ENCODE results near the gene CAMK2D. TPM values are rescaled to one million over a fixed set of nuclear protein-coding genes. Genes with fewer than 3 reads are reported as not detected.

Gene CAMK2D
- total and polyA plus RNA-seq, 4 experiments from 2014 or later: 15.5 to 36.4 (median 24.0) TPM

DNA sequence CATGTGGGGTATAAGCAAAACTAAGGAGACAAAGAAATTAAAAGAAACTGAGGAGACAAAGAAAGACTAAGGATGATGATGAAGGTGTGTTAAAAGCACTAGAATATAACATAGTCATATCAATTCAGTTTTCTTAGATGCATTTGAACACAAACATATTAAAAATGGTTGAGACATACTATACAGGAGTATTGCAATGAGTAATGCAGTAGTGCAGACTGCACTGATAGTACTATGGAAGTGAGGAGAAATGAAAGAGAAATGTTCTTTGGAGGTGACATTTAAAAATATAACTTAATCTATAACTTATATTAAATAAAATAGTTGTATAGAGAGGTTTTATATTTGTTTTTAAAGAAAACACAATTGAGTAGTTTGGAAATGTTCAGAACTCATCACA lies 279.2 kb downstream of the CAMK2D start:
- Mint-ChIP-seq H3K9me3 (peaks cover 0 to 7% (median 3%) of the 10 kb centered on the region in 8 donors), H3K4me1 (peaks cover 0 to 1% (median 0%) of the 10 kb centered on the region in 4 donors), H3K36me3 (peaks cover 45 to 58% of the 10 kb centered on the region in 2 donors), H3K27ac (peak overlapping the region in 1 of 7 donors; percentile 38), H3K27me3 (no peaks in the 10 kb centered on the region), H3K4me3 (no peak overlapping the region)
- intact Hi-C loops (cut with micrococcal nuclease): no loop called here
- H3K4me3 ChIP-seq (ENCODE audit: low read length in 2 of 2): no peak overlapping the region
- DNase-seq: no peak
- H3K27me3 ChIP-seq (ENCODE audit: insufficient read depth, low read length): no peaks in the 10 kb centered on the region
- H3K27ac ChIP-seq (ENCODE audit: low read depth, low read length): no peak overlapping the region
- H3K36me3 ChIP-seq (ENCODE audit: insufficient read depth, low read length): no peaks in the 10 kb centered on the region
- CTCF ChIA-PET (ENCODE audit: partially characterized antibody): no interaction called here
- POLR2A ChIA-PET (ENCODE audit: partially characterized antibody): no interaction called here
- H3K4me1 ChIP-seq (ENCODE audit: insufficient read depth, low read length): no peaks in the 10 kb centered on the region
- H3K9me3 ChIP-seq (ENCODE audit: control insufficient read depth in 1 of 2, low read length in 2 of 2): no peaks in the 10 kb centered on the region

- Mint-ChIP-seq H3K36me3 (peaks cover 48 to 61% of the 10 kb centered on the region in 2 donors), H3K4me1 (peaks cover 0 to 1% (median 0%) of the 10 kb centered on the region in 4 donors), H3K27me3 (no peaks in the 10 kb centered on the region), H3K4me3 (no peak overlapping the region), H3K9me3 (peaks cover 0 to 9% (median 4%) of the 10 kb centered on the region in 8 donors), H3K27ac (peak overlapping the region in 1 of 7 donors; percentile 38)
- H3K36me3 ChIP-seq (ENCODE audit: insufficient read depth, low read length): no peaks in the 10 kb centered on the region
- ChIA-PET POLR2A (ENCODE audit: partially characterized antibody) (no interaction called here), CTCF (ENCODE audit: partially characterized antibody) (no interaction called here)
- no peak for DNase-seq
- H3K27ac ChIP-seq (ENCODE audit: low read depth, low read length): no peak overlapping the region
- no peak overlapping the region for H3K4me3 ChIP-seq (ENCODE audit: low read length in 2 of 2)
- H3K27me3 ChIP-seq (ENCODE audit: insufficient read depth, low read length): no peaks in the 10 kb centered on the region
- intact Hi-C loops (cut with micrococcal nuclease): no loop called here
- H3K9me3 ChIP-seq (ENCODE audit: control insufficient read depth in 1 of 2, low read length in 2 of 2): no peaks in the 10 kb centered on the region
- H3K4me1 ChIP-seq (ENCODE audit: insufficient read depth, low read length): no peaks in the 10 kb centered on the region
Observed at GRCh38 chr4:113481820-113482219, 279.7 kb downstream of the CAMK2D start.

DNA sequence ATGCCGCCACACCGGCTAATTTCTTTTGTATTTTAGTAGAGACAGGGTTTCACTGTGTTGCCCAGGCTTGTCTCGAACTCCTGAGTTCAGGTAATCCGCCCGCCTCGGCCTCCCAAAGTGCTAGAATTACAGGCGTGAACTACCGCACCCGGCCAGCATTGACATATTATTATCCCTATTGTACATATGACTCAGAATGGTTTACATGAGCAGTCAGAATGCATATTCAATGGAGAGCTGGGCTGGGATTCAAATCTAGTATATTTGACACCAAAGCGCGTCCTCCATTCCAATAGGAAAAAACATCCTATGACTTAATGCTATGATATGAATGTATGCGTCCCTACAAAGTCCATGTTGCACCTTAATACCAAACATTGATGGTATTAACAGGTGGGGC lies 281.4 kb downstream of the CAMK2D start:
- Mint-ChIP-seq H3K4me1 (peaks cover 0 to 2% (median 0%) of the 10 kb centered on the region in 4 donors), H3K36me3 (peaks cover 53 to 68% of the 10 kb centered on the region in 2 donors), H3K27ac (no peak overlapping the region), H3K9me3 (peaks cover 0 to 11% (median 8%) of the 10 kb centered on the region in 8 donors), H3K27me3 (no peaks in the 10 kb centered on the region), H3K4me3 (no peak overlapping the region)
- no peaks in the 10 kb centered on the region for H3K9me3 ChIP-seq (ENCODE audit: control insufficient read depth in 1 of 2, low read length in 2 of 2)
- no peaks in the 10 kb centered on the region for H3K27me3 ChIP-seq (ENCODE audit: insufficient read depth, low read length)
- ChIA-PET POLR2A (ENCODE audit: partially characterized antibody) (no interaction called here), CTCF (ENCODE audit: partially characterized antibody) (no interaction called here)
- DNase-seq: no peak
- H3K4me1 ChIP-seq (ENCODE audit: insufficient read depth, low read length): no peaks in the 10 kb centered on the region
- no peak overlapping the region for H3K27ac ChIP-seq (ENCODE audit: low read depth, low read length)
- no peaks in the 10 kb centered on the region for H3K36me3 ChIP-seq (ENCODE audit: insufficient read depth, low read length)
- intact Hi-C loops (cut with micrococcal nuclease): no loop called here
- no peak overlapping the region for H3K4me3 ChIP-seq (ENCODE audit: low read length in 2 of 2)

- no peak overlapping the region for H3K4me3 ChIP-seq (ENCODE audit: low read length in 2 of 2)
- H3K9me3 ChIP-seq (ENCODE audit: control insufficient read depth in 1 of 2, low read length in 2 of 2): no peaks in the 10 kb centered on the region
- no peaks in the 10 kb centered on the region for H3K4me1 ChIP-seq (ENCODE audit: insufficient read depth, low read length)
- H3K27me3 Mint-ChIP-seq: no peaks in the 10 kb centered on the region
- POLR2A ChIA-PET (ENCODE audit: partially characterized antibody): no interaction called here
- no peak for DNase-seq
- H3K27ac ChIP-seq (ENCODE audit: low read depth, low read length): no peak overlapping the region
- intact Hi-C loops (cut with micrococcal nuclease): no loop called here
- H3K27me3 ChIP-seq (ENCODE audit: insufficient read depth, low read length): no peaks in the 10 kb centered on the region
- peaks cover 0 to 11% (median 8%) of the 10 kb centered on the region in 8 donors for H3K9me3 Mint-ChIP-seq
- H3K36me3 Mint-ChIP-seq: peaks cover 46 to 57% of the 10 kb centered on the region in 2 donors
- no peak overlapping the region for H3K27ac Mint-ChIP-seq
- peaks cover 0 to 2% (median 0%) of the 10 kb centered on the region in 4 donors for H3K4me1 Mint-ChIP-seq
- H3K4me3 Mint-ChIP-seq: no peak overlapping the region
- CTCF ChIA-PET (ENCODE audit: partially characterized antibody): no interaction called here
- no peaks in the 10 kb centered on the region for H3K36me3 ChIP-seq (ENCODE audit: insufficient read depth, low read length)
Observed at GRCh38 chr4:113478032-113478431, 283.5 kb downstream of the CAMK2D start.

- H3K9me3 ChIP-seq (ENCODE audit: control insufficient read depth in 1 of 2, low read length in 2 of 2): no peaks in the 10 kb centered on the region
- intact Hi-C loops (cut with micrococcal nuclease): no loop called here
- DNase-seq: no peak
- no peaks in the 10 kb centered on the region for H3K4me1 ChIP-seq (ENCODE audit: insufficient read depth, low read length)
- H3K4me3 ChIP-seq (ENCODE audit: low read length in 2 of 2): no peak overlapping the region
- peak overlapping the region in 2 of 7 donors; percentile 9 to 80 for H3K27ac Mint-ChIP-seq
- H3K4me1 Mint-ChIP-seq: peaks cover 0 to 2% (median 0%) of the 10 kb centered on the region in 4 donors
- H3K27me3 Mint-ChIP-seq: no peaks in the 10 kb centered on the region
- CTCF ChIA-PET (ENCODE audit: partially characterized antibody): interaction anchor here (0.6 kb wide), 1 partner anchor 173 kb away, joined by 3 read pairs; no protein-coding TSS in a partner anchor
- no peaks in the 10 kb centered on the region for H3K27me3 ChIP-seq (ENCODE audit: insufficient read depth, low read length)
- H3K9me3 Mint-ChIP-seq: peaks cover 0 to 11% (median 8%) of the 10 kb centered on the region in 8 donors
- H3K36me3 ChIP-seq (ENCODE audit: insufficient read depth, low read length): no peaks in the 10 kb centered on the region
- H3K4me3 Mint-ChIP-seq: peak overlapping the region in 1 of 8 donors; percentile 66
- POLR2A ChIA-PET (ENCODE audit: partially characterized antibody): no interaction called here
- no peak overlapping the region for H3K27ac ChIP-seq (ENCODE audit: low read depth, low read length)
- peaks cover 38 to 50% of the 10 kb centered on the region in 2 donors for H3K36me3 Mint-ChIP-seq
Observed at GRCh38 chr4:113476800-113477199, 284.7 kb downstream of the CAMK2D start.

DNA sequence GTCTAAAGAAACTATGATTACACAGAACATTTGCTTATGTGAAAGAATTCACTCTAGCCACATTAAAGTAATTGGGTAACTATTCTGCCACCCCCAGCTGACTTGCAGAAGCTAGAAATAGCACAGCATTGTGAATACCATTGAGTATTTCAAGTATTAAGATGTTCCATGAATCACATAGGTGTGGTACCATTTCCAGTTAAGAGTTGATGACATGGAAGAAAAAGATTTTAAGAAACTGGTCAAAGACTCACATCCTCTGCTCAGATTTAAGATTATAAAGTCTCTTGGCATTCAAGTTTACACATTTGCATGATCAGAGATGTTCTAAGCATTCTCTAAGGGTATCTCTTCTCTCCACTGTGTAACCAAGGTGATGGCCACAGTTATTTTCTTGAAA lies 287.5 kb downstream of the CAMK2D start:
- no peaks in the 10 kb centered on the region for H3K4me1 ChIP-seq (ENCODE audit: insufficient read depth, low read length)
- Mint-ChIP-seq H3K9me3 (peaks cover 0 to 11% (median 7%) of the 10 kb centered on the region in 8 donors), H3K27ac (no peak overlapping the region), H3K4me1 (peaks cover 0 to 5% (median 3%) of the 10 kb centered on the region in 4 donors), H3K36me3 (peaks cover 38 to 54% of the 10 kb centered on the region in 2 donors), H3K4me3 (no peak overlapping the region), H3K27me3 (no peaks in the 10 kb centered on the region)
- intact Hi-C loops (cut with micrococcal nuclease): no loop called here
- DNase-seq: no peak
- POLR2A ChIA-PET (ENCODE audit: partially characterized antibody): no interaction called here
- H3K4me3 ChIP-seq (ENCODE audit: low read length in 2 of 2): no peak overlapping the region
- no peaks in the 10 kb centered on the region for H3K27me3 ChIP-seq (ENCODE audit: insufficient read depth, low read length)
- no peaks in the 10 kb centered on the region for H3K9me3 ChIP-seq (ENCODE audit: control insufficient read depth in 1 of 2, low read length in 2 of 2)
- H3K36me3 ChIP-seq (ENCODE audit: insufficient read depth, low read length): no peaks in the 10 kb centered on the region
- no peak overlapping the region for H3K27ac ChIP-seq (ENCODE audit: low read depth, low read length)
- CTCF ChIA-PET (ENCODE audit: partially characterized antibody): no interaction called here

DNA sequence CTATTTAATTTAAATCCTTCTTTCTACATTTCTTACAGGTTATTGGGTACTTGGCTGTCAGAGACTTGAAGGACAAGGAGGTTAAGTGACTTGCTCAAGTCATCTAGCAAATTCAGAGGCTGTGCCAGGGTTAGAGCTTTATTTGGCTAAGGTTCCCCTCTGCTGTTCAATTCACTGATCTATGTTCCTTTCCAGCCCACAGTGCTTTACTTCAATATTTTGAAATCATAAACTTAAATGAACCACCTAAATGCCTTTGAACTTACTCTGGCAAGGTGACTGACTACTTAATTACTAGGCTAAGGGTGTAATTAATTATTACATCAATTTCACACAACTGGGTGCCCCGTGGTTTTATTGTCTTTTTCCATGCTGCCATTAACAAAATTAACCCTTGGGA lies 288.7 kb downstream of the CAMK2D start:
- H3K36me3 ChIP-seq (ENCODE audit: insufficient read depth, low read length): no peaks in the 10 kb centered on the region
- H3K27ac Mint-ChIP-seq: peak overlapping the region in 1 of 7 donors; percentile 5
- H3K9me3 Mint-ChIP-seq: peaks cover 0 to 8% (median 4%) of the 10 kb centered on the region in 8 donors
- DNase-seq: no peak
- no peak overlapping the region for H3K27ac ChIP-seq (ENCODE audit: low read depth, low read length)
- no peaks in the 10 kb centered on the region for H3K27me3 Mint-ChIP-seq
- intact Hi-C loops (cut with micrococcal nuclease): no loop called here
- no peaks in the 10 kb centered on the region for H3K9me3 ChIP-seq (ENCODE audit: control insufficient read depth in 1 of 2, low read length in 2 of 2)
- H3K36me3 Mint-ChIP-seq: peaks cover 30 to 44% of the 10 kb centered on the region in 2 donors
- no peaks in the 10 kb centered on the region for H3K27me3 ChIP-seq (ENCODE audit: insufficient read depth, low read length)
- H3K4me3 Mint-ChIP-seq: no peak overlapping the region
- POLR2A ChIA-PET (ENCODE audit: partially characterized antibody): no interaction called here
- H3K4me1 ChIP-seq (ENCODE audit: insufficient read depth, low read length): no peaks in the 10 kb centered on the region
- peaks cover 0 to 10% (median 3%) of the 10 kb centered on the region in 4 donors for H3K4me1 Mint-ChIP-seq
- H3K4me3 ChIP-seq (ENCODE audit: low read length in 2 of 2): no peak overlapping the region
- CTCF ChIA-PET (ENCODE audit: partially characterized antibody): no interaction called here

All from CD4-positive, alpha-beta memory T cell (primary cell).